ENCODE results near the gene KAT2B. TPM values are rescaled to one million over a fixed set of nuclear protein-coding genes. Genes with fewer than 3 reads are reported as not detected.
"Not testable (repeated sequence)": the region's sequence is repeated elsewhere in the genome, so short reads cannot be mapped to it uniquely, and the experiment has no call there.

The KAT2B gene
- total RNA-seq, 1 experiment from 2014 or later = 9.8 TPM

DNA sequence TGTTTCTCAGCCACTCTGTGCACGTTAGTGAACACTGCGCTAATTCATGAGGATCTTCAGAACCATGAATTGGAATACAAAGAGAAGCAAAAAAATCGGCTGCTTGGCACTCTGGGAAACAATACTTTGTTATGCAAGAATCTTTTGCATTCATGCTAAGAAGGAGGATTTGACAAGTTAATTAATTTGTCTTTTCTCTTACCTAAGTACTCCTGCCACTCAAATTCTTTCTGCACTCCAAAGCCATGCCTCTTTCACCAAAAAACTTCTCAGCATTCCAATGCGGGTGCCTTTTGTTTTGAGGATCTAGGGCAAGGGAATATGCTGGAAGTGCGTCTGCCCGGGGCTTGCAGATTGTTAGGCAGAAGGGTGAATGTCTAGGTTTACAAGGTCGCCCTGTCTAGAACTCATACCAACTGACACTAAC is 11.3 kb upstream of the KAT2B start:
- no peaks in the 10 kb centered on the region for H3K27me3 Mint-ChIP-seq (ENCODE audit: insufficient read depth, unreplicated experiment)
- no peak overlapping the region for H3K4me3 ChIP-seq (ENCODE audit: low read depth, low read length)
- H3K9me3 ChIP-seq = no peaks in the 10 kb centered on the region
- no peaks in the 10 kb centered on the region for H3K4me1 ChIP-seq
- POLR2A ChIA-PET = no interaction called here
- no peaks in the 10 kb centered on the region for H3K36me3 Mint-ChIP-seq (ENCODE audit: insufficient read depth, unreplicated experiment)
- CTCF ChIA-PET = no interaction called here
- intact Hi-C loops (cut with micrococcal nuclease; ENCODE audit: unreplicated experiment) = no loop called here
- H3K27me3 ChIP-seq (replicated peaks; ENCODE audit: control insufficient read depth, insufficient read depth, low read length) = no peaks in the 10 kb centered on the region
- H3K4me1 Mint-ChIP-seq (ENCODE audit: low read depth, unreplicated experiment) = no peaks in the 10 kb centered on the region
- H3K9me3 Mint-ChIP-seq (ENCODE audit: unreplicated experiment) = no peaks in the 10 kb centered on the region
- H3K4me3 Mint-ChIP-seq (ENCODE audit: unreplicated experiment) = no peak overlapping the region
- DNase-seq = no peak
- no peak for TF ChIP-seq CTCF (IDR thresholded peaks at IDR 0.05; ENCODE audit: insufficient read depth in 1 of 2, low read depth in 1 of 2, low read length in 1 of 2, severe bottlenecking in 1 of 2, unreplicated experiment in 1 of 2)
- H3K36me3 ChIP-seq (ENCODE audit: control insufficient read depth, insufficient read depth, low read length) = no peaks in the 10 kb centered on the region
- BruUV-seq (replicated peaks) = no TSS peak
- no peak overlapping the region for H3K27ac Mint-ChIP-seq (ENCODE audit: unreplicated experiment)

- CTCF ChIA-PET; intact Hi-C loops (cut with micrococcal nuclease; ENCODE audit: unreplicated experiment); BruUV-seq (replicated peaks): not testable (repeated sequence)
Measured at GRCh38 chr3:20031939-20032338, 8.3 kb upstream of the KAT2B start.

DNA sequence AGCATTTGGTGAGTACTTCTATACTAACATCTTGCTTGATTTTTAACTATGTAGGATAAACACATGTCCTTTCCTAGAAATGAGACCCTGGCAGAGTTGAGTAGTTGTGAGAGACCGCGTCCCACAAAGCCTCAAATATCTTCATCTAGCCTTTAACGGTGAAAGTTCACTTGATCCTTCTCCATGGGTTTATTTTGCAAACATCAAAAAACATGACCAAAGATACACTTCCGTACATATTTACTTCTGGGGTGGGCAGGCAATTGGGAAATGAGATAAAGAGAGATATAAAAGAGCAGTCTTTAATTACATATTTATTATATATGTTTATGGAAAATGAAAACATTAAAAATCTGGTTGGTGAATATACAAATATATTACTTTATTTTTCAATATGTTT is 5.2 kb upstream of the KAT2B start:
- Histone ChIP-seq H3K27me3 (replicated peaks; ENCODE audit: control insufficient read depth, insufficient read depth, low read length) (no peaks in the 10 kb centered on the region), H3K36me3 (ENCODE audit: control insufficient read depth, insufficient read depth, low read length) (no peaks in the 10 kb centered on the region), H3K4me1 (no peaks in the 10 kb centered on the region), H3K9me3 (no peaks in the 10 kb centered on the region), H3K4me3 (ENCODE audit: low read depth, low read length) (no peak overlapping the region)
- BruUV-seq (replicated peaks) = no TSS peak
- Mint-ChIP-seq H3K36me3 (ENCODE audit: insufficient read depth, unreplicated experiment) (no peaks in the 10 kb centered on the region), H3K4me1 (ENCODE audit: low read depth, unreplicated experiment) (peaks cover 6% of the 10 kb centered on the region), H3K27ac (ENCODE audit: unreplicated experiment) (no peak overlapping the region), H3K9me3 (ENCODE audit: unreplicated experiment) (no peaks in the 10 kb centered on the region), H3K4me3 (ENCODE audit: unreplicated experiment) (no peak overlapping the region), H3K27me3 (ENCODE audit: insufficient read depth, unreplicated experiment) (no peaks in the 10 kb centered on the region)
- CTCF ChIA-PET = no interaction called here
- no peak for TF ChIP-seq CTCF (IDR thresholded peaks at IDR 0.05; ENCODE audit: insufficient read depth in 1 of 2, low read depth in 1 of 2, low read length in 1 of 2, severe bottlenecking in 1 of 2, unreplicated experiment in 1 of 2)
- no peak for DNase-seq
- POLR2A ChIA-PET = no interaction called here
- intact Hi-C loops (cut with micrococcal nuclease; ENCODE audit: unreplicated experiment) = no loop called here

More at GRCh38 chr3:20031939-20032338, 8.3 kb upstream of the KAT2B start:
- H3K9me3 ChIP-seq; H3K36me3 ChIP-seq (ENCODE audit: control insufficient read depth, insufficient read depth, low read length); H3K36me3 Mint-ChIP-seq (ENCODE audit: insufficient read depth, unreplicated experiment); DNase-seq; H3K4me1 Mint-ChIP-seq (ENCODE audit: low read depth, unreplicated experiment); POLR2A ChIA-PET; H3K4me1 ChIP-seq; H3K27me3 ChIP-seq (replicated peaks; ENCODE audit: control insufficient read depth, insufficient read depth, low read length); H3K4me3 Mint-ChIP-seq (ENCODE audit: unreplicated experiment); H3K27ac Mint-ChIP-seq (ENCODE audit: unreplicated experiment); H3K4me3 ChIP-seq (ENCODE audit: low read depth, low read length); H3K27me3 Mint-ChIP-seq (ENCODE audit: insufficient read depth, unreplicated experiment); H3K9me3 Mint-ChIP-seq (ENCODE audit: unreplicated experiment): not testable (repeated sequence)

All from Caco-2 (cell line).